Kidney (tissue), 2 donors: ENCODE measurements around the gene RTP1. TPM values are rescaled to one million over a fixed set of nuclear protein-coding genes. Genes with fewer than 3 reads are reported as not detected.

Experiments used
- polyA plus RNA-seq: library from polyadenylated mRNA; stranded (reverse); fragments of 350-450 nt; fragmentation: Illumina TruSeq; extraction: RNeasy Lipid Tissue Mini Kit (QIAGEN cat#74804); gene quantifications from one replicate; pipeline ENCODE4 v1.2.3, GENCODE V29; 2014; ENCODE audit warnings: low read depth, low replicate concordance; ENCODE audit not compliant: insufficient read depth
- total RNA-seq: library from RNA; stranded (reverse); fragmentation: NEBNext Ultra II Directional; extraction: Animal tissue kit (Norgen Biotek cat#: 25700); gene quantifications from one replicate; pipeline ENCODE4 v1.2.1, GENCODE V29; 2021
- donor health status: DM: yes; HTN: yes; CAD: no.

Gene RTP1
- total and polyA plus RNA-seq, 2 donors from 2014 or later, result not detected

Other genes starting within 250 kb of the RTP1 start
- 5.7 TPM for gene RPL39L, start 58.0 kb upstream of the RTP1 start, total RNA-seq
- 10.9 TPM for gene RPL39L, start 58.0 kb upstream of the RTP1 start, polyA plus RNA-seq
- gene MASP1, start 94.3 kb downstream of the RTP1 start, total RNA-seq, result 4.8 TPM
- gene MASP1, start 94.3 kb downstream of the RTP1 start, polyA plus RNA-seq, result 2.8 TPM
- gene RTP4, start 170.9 kb downstream of the RTP1 start, total RNA-seq, result 8.4 TPM
- 5.4 TPM for gene RTP4, start 170.9 kb downstream of the RTP1 start, polyA plus RNA-seq